BE2C (cell line): ENCODE data around the gene MESP1.

Experiments used
- DNase-seq: peaks from one replicate; pipeline ENCODE4 v3.0.0-alpha.2; 2020
- H3K27me3 ChIP-seq: fragments of 250-450 bp; sonication (Bioruptor Pico); 2 replicates; pipeline ENCODE4 v1.5.1; 2020; ENCODE audit warnings: mild to moderate bottlenecking
- H3K36me3 ChIP-seq: fragments of 250-450 bp; sonication (Bioruptor Pico); 2 replicates; pipeline ENCODE4 v1.5.1; 2020; ENCODE audit warnings: mild to moderate bottlenecking
- H3K4me1 ChIP-seq: fragments of 250-450 bp; sonication (Bioruptor Pico); 2 replicates; pipeline ENCODE4 v1.5.1; 2020
- H3K4me3 ChIP-seq: 2 replicates; pipeline ENCODE4 v1.5.1; 2011; ENCODE audit warnings: low read depth, low read length
- H3K9me3 ChIP-seq: fragments of 250-450 bp; sonication (Bioruptor Pico); 2 replicates; pipeline ENCODE4 v1.5.1; 2020
- TF ChIP-seq, protein P1 (sequence below): IDR thresholded peaks from 2 replicates; pipeline ENCODE4 v1.5.1; 2012; ENCODE audit warnings: mild to moderate bottlenecking, low read depth, low read length

Gene MESP1

DNA sequence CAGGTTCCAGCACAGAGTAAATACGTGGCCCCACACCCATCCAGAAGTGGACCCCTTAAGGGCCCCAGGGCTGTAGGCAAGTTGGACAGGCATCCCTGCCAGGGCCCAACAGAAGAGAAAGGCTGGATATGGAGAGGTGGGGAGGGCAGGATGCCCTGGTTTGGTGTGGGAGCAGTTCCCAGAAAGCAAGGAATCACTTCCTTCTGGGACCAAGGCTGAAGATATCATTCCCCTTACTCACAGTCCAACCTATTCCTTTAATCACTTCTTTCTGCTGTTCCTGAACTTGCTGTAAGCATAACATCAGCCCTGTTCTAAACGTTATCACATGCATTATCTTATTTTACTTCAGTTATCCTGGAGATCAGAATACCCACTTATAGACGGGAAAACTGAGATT lies 19.0 kb upstream of the MESP1 start:
- no peaks in the 10 kb centered on the region for H3K36me3 ChIP-seq
- no peaks in the 10 kb centered on the region for H3K27me3 ChIP-seq
- no peaks in the 10 kb centered on the region for H3K9me3 ChIP-seq
- TF ChIP-seq, protein P1, sequence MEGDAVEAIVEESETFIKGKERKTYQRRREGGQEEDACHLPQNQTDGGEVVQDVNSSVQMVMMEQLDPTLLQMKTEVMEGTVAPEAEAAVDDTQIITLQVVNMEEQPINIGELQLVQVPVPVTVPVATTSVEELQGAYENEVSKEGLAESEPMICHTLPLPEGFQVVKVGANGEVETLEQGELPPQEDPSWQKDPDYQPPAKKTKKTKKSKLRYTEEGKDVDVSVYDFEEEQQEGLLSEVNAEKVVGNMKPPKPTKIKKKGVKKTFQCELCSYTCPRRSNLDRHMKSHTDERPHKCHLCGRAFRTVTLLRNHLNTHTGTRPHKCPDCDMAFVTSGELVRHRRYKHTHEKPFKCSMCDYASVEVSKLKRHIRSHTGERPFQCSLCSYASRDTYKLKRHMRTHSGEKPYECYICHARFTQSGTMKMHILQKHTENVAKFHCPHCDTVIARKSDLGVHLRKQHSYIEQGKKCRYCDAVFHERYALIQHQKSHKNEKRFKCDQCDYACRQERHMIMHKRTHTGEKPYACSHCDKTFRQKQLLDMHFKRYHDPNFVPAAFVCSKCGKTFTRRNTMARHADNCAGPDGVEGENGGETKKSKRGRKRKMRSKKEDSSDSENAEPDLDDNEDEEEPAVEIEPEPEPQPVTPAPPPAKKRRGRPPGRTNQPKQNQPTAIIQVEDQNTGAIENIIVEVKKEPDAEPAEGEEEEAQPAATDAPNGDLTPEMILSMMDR = no peak
- no peak for DNase-seq
- H3K4me1 ChIP-seq = no peaks in the 10 kb centered on the region
- no peak overlapping the region for H3K4me3 ChIP-seq

GRCh38 chr15:89769366-89769765 lies 18.3 kb upstream of the MESP1 start:
- Histone ChIP-seq H3K4me1 (no peaks in the 10 kb centered on the region), H3K36me3 (no peaks in the 10 kb centered on the region), H3K4me3 (no peak overlapping the region), H3K9me3 (no peaks in the 10 kb centered on the region), H3K27me3 (no peaks in the 10 kb centered on the region)
- DNase-seq = no peak
- TF ChIP-seq, protein P1 = no peak

GRCh38 chr15:89768071-89768500 lies 17.0 kb upstream of the MESP1 start:
- H3K36me3 ChIP-seq = no peaks in the 10 kb centered on the region
- no peaks in the 10 kb centered on the region for H3K27me3 ChIP-seq
- H3K4me1 ChIP-seq = no peaks in the 10 kb centered on the region
- TF ChIP-seq, protein P1 = no peak
- no peak overlapping the region for H3K4me3 ChIP-seq
- no peak for DNase-seq
- H3K9me3 ChIP-seq = no peaks in the 10 kb centered on the region

- Histone ChIP-seq H3K4me3 (no peak overlapping the region), H3K36me3 (no peaks in the 10 kb centered on the region), H3K9me3 (no peaks in the 10 kb centered on the region), H3K27me3 (no peaks in the 10 kb centered on the region), H3K4me1 (no peaks in the 10 kb centered on the region)
- no peak for DNase-seq
- TF ChIP-seq, protein P1 = no peak
Observed at GRCh38 chr15:89767411-89767915, 16.4 kb upstream of the MESP1 start.

DNA sequence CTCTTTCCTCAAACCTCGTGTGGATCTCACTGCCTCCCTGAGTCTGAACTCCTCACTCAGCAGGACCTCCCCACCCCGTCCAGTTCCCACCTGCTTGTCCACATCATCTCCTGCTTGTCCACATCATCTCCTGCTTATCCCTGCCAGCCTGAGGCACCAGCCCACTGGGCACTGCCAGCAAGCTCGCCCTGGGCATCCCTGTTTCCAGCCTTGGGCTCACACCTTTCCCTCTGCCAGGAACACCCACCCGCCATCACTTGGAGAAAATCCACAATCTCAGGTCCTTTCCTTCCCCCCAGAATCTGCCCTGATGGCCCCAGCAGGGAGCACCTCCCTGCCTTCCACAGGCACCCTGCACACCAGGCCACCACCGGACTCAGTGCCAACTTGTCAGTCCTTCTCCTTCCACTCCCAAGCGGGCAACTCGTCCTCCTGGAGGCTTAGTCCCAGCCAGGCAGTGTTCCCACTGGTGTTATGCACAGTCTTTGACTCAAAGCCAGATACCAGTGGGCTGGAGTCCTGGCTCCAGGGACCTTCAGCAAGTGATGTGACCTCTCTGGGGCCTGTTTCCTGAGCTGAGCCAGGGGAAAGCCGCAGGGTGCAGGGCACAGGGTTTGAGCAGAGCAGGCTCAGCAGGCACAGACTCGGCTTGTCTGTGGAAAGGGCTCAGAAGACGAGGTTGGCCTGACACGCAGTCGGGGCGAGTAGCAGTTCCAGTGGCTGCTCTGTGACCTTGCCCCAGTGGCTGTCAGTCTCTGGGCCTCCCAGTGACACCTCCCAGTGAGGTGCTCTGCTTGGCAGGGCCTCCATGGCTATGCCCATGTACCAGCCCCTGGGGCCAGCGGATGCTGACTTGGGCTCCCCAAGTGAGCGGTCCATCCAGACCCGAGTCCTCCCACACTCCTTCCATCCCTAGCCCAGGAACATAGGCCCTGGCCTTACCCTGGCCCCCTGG lies 15.6 kb upstream of the MESP1 start:
- TF ChIP-seq, protein P1 = no peak
- Histone ChIP-seq H3K9me3 (no peaks in the 10 kb centered on the region), H3K4me3 (no peak overlapping the region), H3K36me3 (no peaks in the 10 kb centered on the region), H3K4me1 (no peaks in the 10 kb centered on the region), H3K27me3 (no peaks in the 10 kb centered on the region)
- no peak for DNase-seq

DNA sequence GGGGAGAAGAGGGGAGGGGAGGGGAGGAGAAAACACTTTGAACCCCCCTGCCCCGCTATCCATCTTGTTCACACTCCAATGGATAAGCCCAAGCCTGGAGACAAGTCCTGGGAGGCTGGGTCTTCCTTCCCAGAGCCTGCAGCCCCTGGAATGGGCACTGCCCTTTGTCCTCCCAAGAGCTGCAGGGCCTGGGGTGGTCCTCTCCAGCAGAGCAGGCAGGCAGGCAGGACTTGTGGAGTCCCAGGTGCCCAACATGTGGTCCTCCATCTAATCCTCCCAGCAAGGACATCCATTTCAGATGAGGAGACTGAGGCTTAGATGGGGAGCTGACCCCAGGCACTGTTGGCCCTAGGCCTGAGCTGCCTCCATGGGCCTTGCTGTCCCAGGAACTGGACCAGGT lies 14.6 kb upstream of the MESP1 start:
- Histone ChIP-seq H3K27me3 (no peaks in the 10 kb centered on the region), H3K9me3 (no peaks in the 10 kb centered on the region), H3K4me1 (no peaks in the 10 kb centered on the region), H3K36me3 (no peaks in the 10 kb centered on the region), H3K4me3 (no peak overlapping the region)
- no peak for DNase-seq
- TF ChIP-seq, protein P1 = no peak
